GM19099 (cell line): ENCODE measurements around the gene PDK4.

Source experiments
- POLR2A ChIP-seq: IDR thresholded peaks from 3 replicates; pipeline ENCODE4 v1.6.1; 2011; ENCODE audit warnings: low read depth; ENCODE audit not compliant: insufficient read length; ENCODE audit errors: extremely low read depth

PDK4 gene

GRCh38 chr7:95550546-95550945 is 45.8 kb downstream of the PDK4 start:
- TF ChIP-seq POLR2A: no peak

DNA sequence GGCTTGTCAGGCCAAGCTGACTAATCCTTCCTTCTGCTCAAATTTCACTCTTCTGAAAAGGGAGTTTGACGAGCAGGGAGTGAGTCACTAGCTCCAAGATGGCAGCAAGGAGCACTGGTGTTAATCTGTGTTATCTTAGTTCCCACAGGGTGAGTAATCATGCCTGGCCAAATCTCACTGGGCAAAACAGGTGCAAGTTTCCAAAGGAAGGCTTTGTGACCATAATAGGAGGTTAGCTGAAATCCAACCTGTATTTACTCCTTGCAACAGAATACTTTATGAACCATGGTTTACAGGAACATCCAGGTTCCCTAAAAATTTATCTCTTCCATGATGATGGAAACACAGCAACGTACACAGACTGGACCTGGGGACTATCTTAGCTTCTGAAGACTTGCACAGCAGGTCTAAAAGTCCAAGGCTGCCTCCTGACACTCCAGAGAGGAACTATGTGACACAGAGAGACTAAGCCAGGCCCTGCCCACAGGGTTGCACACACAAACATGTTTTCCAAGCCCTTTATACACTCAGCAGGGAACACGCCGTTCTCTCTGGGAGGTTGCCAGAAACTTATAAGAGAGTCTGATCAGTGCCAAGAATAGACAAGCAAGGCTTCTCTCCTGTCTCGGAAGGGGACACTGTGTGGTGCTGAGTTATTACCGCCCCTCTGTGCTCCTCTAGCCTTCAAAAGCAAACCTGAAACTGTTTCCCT is 46.3 kb downstream of the PDK4 start:
- no peak for TF ChIP-seq POLR2A

GRCh38 chr7:95547361-95548348 is 48.7 kb downstream of the PDK4 start:
- no peak for TF ChIP-seq POLR2A

GRCh38 chr7:95546647-95547046 is 49.7 kb downstream of the PDK4 start:
- no peak for TF ChIP-seq POLR2A

- TF ChIP-seq POLR2A: no peak
Observed at GRCh38 chr7:95545673-95546072, 50.6 kb downstream of the PDK4 start.

GRCh38 chr7:95545007-95545615 is 51.2 kb downstream of the PDK4 start:
- no peak for TF ChIP-seq POLR2A

DNA sequence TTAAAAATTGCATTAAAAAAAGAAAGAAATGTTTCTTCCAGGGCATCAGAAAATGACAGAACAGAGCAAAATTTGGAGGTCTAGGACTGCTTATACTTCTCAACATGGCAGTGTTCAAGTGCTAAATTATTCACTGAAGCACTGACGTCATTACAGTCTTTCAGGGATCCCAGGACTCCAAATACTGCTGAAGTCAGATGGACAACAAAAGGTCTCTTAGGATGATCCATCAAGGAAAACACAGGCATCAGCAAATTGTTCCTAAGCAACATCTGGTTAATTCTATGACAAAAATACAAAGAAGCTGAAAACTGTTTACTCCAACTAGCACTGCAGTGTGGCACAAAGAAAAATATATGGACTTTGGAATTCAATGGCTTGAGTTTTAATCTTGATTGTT is 52.1 kb downstream of the PDK4 start:
- no peak for TF ChIP-seq POLR2A

- no peak for TF ChIP-seq POLR2A
Observed at GRCh38 chr7:95543312-95543711, 53.0 kb downstream of the PDK4 start.

DNA sequence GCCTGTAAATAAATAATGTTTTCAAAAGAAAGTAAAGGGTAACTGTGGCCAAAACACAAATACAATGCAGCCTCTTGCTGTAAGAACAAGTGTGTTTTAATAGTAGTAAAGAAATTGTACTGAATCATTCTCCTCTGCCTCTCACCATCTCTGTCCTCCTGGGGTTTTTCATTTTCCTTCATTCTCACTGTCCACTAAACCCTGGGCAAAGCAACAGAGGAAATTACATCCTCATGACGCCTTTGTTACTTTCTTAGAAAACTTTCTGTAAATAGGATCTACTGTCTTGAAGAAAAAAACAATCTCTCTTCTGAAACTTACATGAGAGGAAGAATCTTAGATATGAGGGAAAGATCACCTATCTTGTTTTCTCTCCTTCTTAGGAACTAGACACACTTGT is 56.0 kb downstream of the PDK4 start:
- TF ChIP-seq POLR2A: no peak

DNA sequence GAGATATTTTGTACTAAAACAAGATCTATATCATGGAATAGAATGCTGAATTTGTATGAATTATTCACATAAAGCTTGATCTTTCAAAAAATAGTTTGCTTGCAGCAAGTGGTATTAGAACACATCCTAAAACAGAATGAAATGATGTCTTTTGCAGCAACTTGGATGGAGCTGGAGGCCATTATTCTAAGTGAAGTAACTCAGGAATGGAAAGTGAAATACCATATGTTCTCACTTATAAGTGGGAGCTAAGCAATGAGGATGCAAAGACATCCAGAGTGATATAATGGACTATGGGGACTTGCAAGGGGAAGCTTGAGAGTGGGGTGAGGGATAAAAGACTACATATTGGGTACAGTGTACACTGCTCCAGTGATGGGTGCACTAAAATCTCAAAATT is 56.9 kb downstream of the PDK4 start:
- no peak for TF ChIP-seq POLR2A

GRCh38 chr7:95537468-95537867 is 58.8 kb downstream of the PDK4 start:
- no peak for TF ChIP-seq POLR2A

DNA sequence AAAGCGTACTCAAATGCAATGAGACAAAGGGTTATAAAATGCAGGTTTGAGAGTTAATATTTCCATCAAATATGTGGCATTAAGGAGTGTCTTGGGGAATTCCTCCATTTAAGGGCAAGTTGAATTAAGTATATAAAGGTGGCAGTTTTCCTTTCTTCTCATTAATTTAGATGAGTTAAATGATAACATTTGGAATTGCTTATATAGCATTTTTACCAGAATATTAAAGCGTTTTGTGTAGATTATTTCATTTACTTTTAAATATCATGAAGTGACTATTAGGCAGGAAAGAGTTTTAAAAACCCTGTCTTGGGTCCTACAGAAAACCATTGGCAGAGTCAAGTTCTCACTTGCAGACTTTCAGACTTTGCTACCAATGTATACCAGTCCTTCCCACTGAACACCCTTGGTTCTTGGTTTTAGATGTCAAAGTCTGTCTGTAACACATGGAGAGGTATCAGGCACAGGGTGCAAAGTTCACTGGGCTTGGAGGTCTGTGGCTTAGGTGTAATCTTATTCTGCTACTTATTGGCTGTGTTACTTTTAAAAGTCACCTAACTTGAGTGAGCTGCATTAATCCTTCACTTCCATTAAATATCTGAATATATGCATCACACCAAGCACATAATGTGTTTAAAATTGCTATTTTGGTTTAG is 59.5 kb downstream of the PDK4 start:
- no peak for TF ChIP-seq POLR2A

- TF ChIP-seq POLR2A: no peak
Observed at GRCh38 chr7:95535662-95536061, 60.7 kb downstream of the PDK4 start.

DNA sequence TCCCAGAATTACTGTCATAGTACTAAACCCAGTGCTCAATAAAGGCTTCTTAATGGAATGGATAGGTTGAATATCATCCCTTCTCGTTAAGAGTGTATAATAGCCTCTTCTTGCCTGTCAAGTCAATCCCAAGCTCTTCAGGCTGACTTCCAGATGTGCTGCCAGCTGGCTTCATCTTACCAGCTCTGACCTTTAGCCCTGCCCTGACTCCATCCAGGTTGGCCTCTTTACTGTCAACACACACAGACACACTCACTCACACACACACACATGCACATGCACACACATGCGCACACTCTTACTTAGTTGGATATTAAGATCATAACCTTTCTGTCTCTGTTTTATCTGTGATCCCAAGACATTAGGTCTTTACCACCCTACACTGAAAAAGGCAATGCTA is 61.5 kb downstream of the PDK4 start:
- no peak for TF ChIP-seq POLR2A
